Activated T-helper 1 cell treated with anti-CD3 and anti-CD28 coated beads, Interleukin-12 subunit alpha, Interleukin-12 subunit beta, Interleukin-2, Interleukin-4 antibody, amounts not matched to agents 30 ng/mL and 10 ng/mL and 1 ng/mL, durations not matched to agents 14 hours and 24 hours and 36 hours (primary cell): ENCODE data around the gene ZNF674. TPM values are rescaled to one million over a fixed set of nuclear protein-coding genes. Genes with fewer than 3 reads are reported as not detected.
"Not testable (repeated sequence)": the region's sequence is repeated elsewhere in the genome, so short reads cannot be mapped to it uniquely, and the experiment has no call there.

Experiments used
- DNase-seq: peaks from one replicate; pipeline ENCODE4 v3.0.0; 2021; ENCODE audit warnings: low spot score
- H3K27ac Mint-ChIP-seq: one replicate; pipeline ENCODE4 v1.8.0; 2021; ENCODE audit warnings: mild to moderate bottlenecking, mixed read lengths
- H3K27me3 Mint-ChIP-seq: one replicate; pipeline ENCODE4 v1.8.0; 2022; ENCODE audit warnings: mild to moderate bottlenecking, moderate library complexity, mixed read lengths; ENCODE audit not compliant: insufficient read depth
- H3K36me3 Mint-ChIP-seq: one replicate; pipeline ENCODE4 v1.8.0; 2021; ENCODE audit warnings: low read depth, mixed read lengths
- H3K4me1 Mint-ChIP-seq: one replicate; pipeline ENCODE4 v1.8.0; 2021; ENCODE audit warnings: low read depth, mixed read lengths
- H3K4me3 Mint-ChIP-seq: one replicate; pipeline ENCODE4 v1.8.0; 2021; ENCODE audit warnings: mild to moderate bottlenecking, moderate library complexity, mixed read lengths
- H3K9me3 Mint-ChIP-seq: one replicate; pipeline ENCODE4 v1.8.0; 2021; ENCODE audit warnings: mixed read lengths
- intact Hi-C: fragments of 100-400 bp; cut with micrococcal nuclease; formaldehyde crosslinking; loops from one replicate; pipeline ENCODE4 v1.15.1; 2024
- total RNA-seq: library from RNA; stranded (reverse); gene quantifications from 2 replicates; pipeline ENCODE4 v1.2.3, GENCODE V29; 2022

The ZNF674 gene
- total RNA-seq, 1 donor from 2014 or later, result 1.8 TPM

- Mint-ChIP-seq H3K36me3 (peaks cover 2% of the 10 kb centered on the region), H3K9me3 (no peaks in the 10 kb centered on the region), H3K4me1 (no peaks in the 10 kb centered on the region), H3K27me3 (no peaks in the 10 kb centered on the region), H3K4me3 (no peak overlapping the region), H3K27ac (no peak overlapping the region)
- DNase-seq, result no peak
- intact Hi-C loops, result loop anchor here (1.0 to 2.0 kb wide), 3 partner anchors 87 to 241 kb away; no protein-coding TSS in a partner anchor
Observed at GRCh38 chrX:46554942-46555341, 9.7 kb upstream of the ZNF674 start.

GRCh38 chrX:46553935-46554334, 8.7 kb upstream of the ZNF674 start:
- intact Hi-C loops, result loop anchor here (2.0 kb wide), 1 partner anchor 133 kb away; no protein-coding TSS in a partner anchor

GRCh38 chrX:46551494-46552128, 6.4 kb upstream of the ZNF674 start:
- Mint-ChIP-seq H3K9me3 (no peaks in the 10 kb centered on the region), H3K4me3 (no peak overlapping the region), H3K36me3 (peaks cover 11% of the 10 kb centered on the region), H3K4me1 (peaks cover 13% of the 10 kb centered on the region), H3K27ac (no peak overlapping the region), H3K27me3 (no peaks in the 10 kb centered on the region)
- intact Hi-C loops, result no loop called here
- DNase-seq, result no peak

More at GRCh38 chrX:46553935-46554334, 8.7 kb upstream of the ZNF674 start:
- DNase-seq, result no peak
- Mint-ChIP-seq H3K9me3 (no peaks in the 10 kb centered on the region), H3K36me3 (peaks cover 4% of the 10 kb centered on the region), H3K27me3 (no peaks in the 10 kb centered on the region), H3K4me3 (no peak overlapping the region), H3K27ac (no peak overlapping the region), H3K4me1 (peaks cover 2% of the 10 kb centered on the region)

GRCh38 chrX:46549914-46550313, 4.7 kb upstream of the ZNF674 start:
- no peaks in the 10 kb centered on the region for H3K9me3 Mint-ChIP-seq
- peaks cover 22% of the 10 kb centered on the region for H3K4me1 Mint-ChIP-seq
- intact Hi-C loops, result loop anchor here (5.0 kb wide), 1 partner anchor 207 kb away; the partner anchor contains the start of gene SLC9A7

GRCh38 chrX:46547857-46548256, 2.6 kb upstream of the ZNF674 start:
- no peak overlapping the region for H3K4me3 Mint-ChIP-seq
- intact Hi-C loops, result loop anchor here (5.0 kb wide), 1 partner anchor 209 kb away; the partner anchor contains the start of gene SLC9A7

More at GRCh38 chrX:46549914-46550313, 4.7 kb upstream of the ZNF674 start:
- no peaks in the 10 kb centered on the region for H3K27me3 Mint-ChIP-seq
- H3K27ac Mint-ChIP-seq, result no peak overlapping the region
- H3K36me3 Mint-ChIP-seq, result peaks cover 16% of the 10 kb centered on the region
- DNase-seq, result no peak
- no peak overlapping the region for H3K4me3 Mint-ChIP-seq

GRCh38 chrX:46544527-46544926, 694 bp downstream of the ZNF674 start:
- Mint-ChIP-seq H3K4me1 (peaks cover 36% of the 10 kb centered on the region), H3K27ac (peak overlapping the region; percentile 97), H3K4me3 (peak overlapping the region; percentile 97), H3K36me3 (peaks cover 20% of the 10 kb centered on the region)
- DNase-seq, H3K9me3 Mint-ChIP-seq, H3K27me3 Mint-ChIP-seq: not testable (repeated sequence)
- intact Hi-C loops, result loop anchor here (2.0 kb wide), 2 partner anchors 84 to 252 kb away; no protein-coding TSS in a partner anchor

More at GRCh38 chrX:46547857-46548256, 2.6 kb upstream of the ZNF674 start:
- Mint-ChIP-seq H3K27ac (no peak overlapping the region), H3K9me3 (no peaks in the 10 kb centered on the region), H3K27me3 (no peaks in the 10 kb centered on the region), H3K36me3 (peaks cover 17% of the 10 kb centered on the region), H3K4me1 (peaks cover 31% of the 10 kb centered on the region)
- no peak for DNase-seq

- Mint-ChIP-seq H3K9me3 (no peaks in the 10 kb centered on the region), H3K36me3 (peaks cover 17% of the 10 kb centered on the region), H3K4me3 (no peak overlapping the region), H3K27me3 (no peaks in the 10 kb centered on the region), H3K4me1 (peaks cover 28% of the 10 kb centered on the region), H3K27ac (no peak overlapping the region)
- intact Hi-C loops, result no loop called here
- no peak for DNase-seq
Observed at GRCh38 chrX:46543441-46543840, 1.8 kb downstream of the ZNF674 start.

GRCh38 chrX:46531442-46531841, 13.8 kb downstream of the ZNF674 start:
- intact Hi-C loops, result no loop called here

GRCh38 chrX:46530404-46530908, 14.8 kb downstream of the ZNF674 start:
- not testable (repeated sequence) for H3K4me1 Mint-ChIP-seq, H3K27ac Mint-ChIP-seq

More at GRCh38 chrX:46531442-46531841, 13.8 kb downstream of the ZNF674 start:
- H3K9me3 Mint-ChIP-seq, result no peaks in the 10 kb centered on the region
- H3K4me3 Mint-ChIP-seq, result no peak overlapping the region
- H3K27me3 Mint-ChIP-seq, result no peaks in the 10 kb centered on the region
- no peak overlapping the region for H3K27ac Mint-ChIP-seq
- DNase-seq, result no peak
- H3K36me3 Mint-ChIP-seq, result peaks cover 7% of the 10 kb centered on the region
- H3K4me1 Mint-ChIP-seq, result peaks cover 4% of the 10 kb centered on the region

GRCh38 chrX:46529740-46530403, 15.3 kb downstream of the ZNF674 start:
- H3K27ac Mint-ChIP-seq, intact Hi-C loops, H3K27me3 Mint-ChIP-seq, DNase-seq, H3K36me3 Mint-ChIP-seq, H3K9me3 Mint-ChIP-seq, H3K4me3 Mint-ChIP-seq, H3K4me1 Mint-ChIP-seq: not testable (repeated sequence)

More at GRCh38 chrX:46530404-46530908, 14.8 kb downstream of the ZNF674 start:
- intact Hi-C loops, H3K36me3 Mint-ChIP-seq, H3K4me3 Mint-ChIP-seq, DNase-seq, H3K9me3 Mint-ChIP-seq, H3K27me3 Mint-ChIP-seq: not testable (repeated sequence)

GRCh38 chrX:46528640-46529039, 16.6 kb downstream of the ZNF674 start:
- not testable (repeated sequence) for H3K27ac Mint-ChIP-seq, H3K27me3 Mint-ChIP-seq

GRCh38 chrX:46506076-46506475, 39.1 kb downstream of the ZNF674 start:
- Mint-ChIP-seq H3K36me3 (peaks cover 16% of the 10 kb centered on the region), H3K9me3 (peaks cover 31% of the 10 kb centered on the region), H3K4me3 (no peak overlapping the region), H3K27me3 (no peaks in the 10 kb centered on the region), H3K4me1 (no peaks in the 10 kb centered on the region), H3K27ac (no peak overlapping the region)
- intact Hi-C loops, result no loop called here
- no peak for DNase-seq

More at GRCh38 chrX:46528640-46529039, 16.6 kb downstream of the ZNF674 start:
- DNase-seq, H3K4me1 Mint-ChIP-seq, H3K9me3 Mint-ChIP-seq, intact Hi-C loops, H3K4me3 Mint-ChIP-seq, H3K36me3 Mint-ChIP-seq: not testable (repeated sequence)

- Mint-ChIP-seq H3K27me3 (no peaks in the 10 kb centered on the region), H3K4me1 (no peaks in the 10 kb centered on the region), H3K27ac (no peak overlapping the region), H3K9me3 (peaks cover 47% of the 10 kb centered on the region), H3K36me3 (peaks cover 30% of the 10 kb centered on the region), H3K4me3 (no peak overlapping the region)
- intact Hi-C loops, result no loop called here
- no peak for DNase-seq
Observed at GRCh38 chrX:46502848-46503247, 42.4 kb downstream of the ZNF674 start.
